Mesodermal cell (in vitro differentiated cells): Measurements from ENCODE around the gene EPB41L4A.

ENCODE experiments used
- H3K27ac ChIP-seq: 2 replicates; pipeline ENCODE4 v1.7.0; 2013; ENCODE audit warnings: mild to moderate bottlenecking, low read depth, low read length, moderate library complexity; ENCODE audit not compliant: severe bottlenecking
- H3K36me3 ChIP-seq: 2 replicates; pipeline ENCODE4 v1.7.1; 2013; ENCODE audit warnings: mild to moderate bottlenecking, low read length, moderate library complexity; ENCODE audit not compliant: control insufficient read depth, insufficient read depth
- H3K4me1 ChIP-seq: one replicate; pipeline ENCODE4 v1.7.1; 2013; ENCODE audit warnings: mild to moderate bottlenecking, low read length; ENCODE audit not compliant: insufficient read depth, control insufficient read depth, poor library complexity, severe bottlenecking
- H3K4me3 ChIP-seq: 2 replicates; pipeline ENCODE4 v1.7.0; 2013; ENCODE audit warnings: low read length, control low read depth, mild to moderate bottlenecking; ENCODE audit not compliant: insufficient read depth, poor library complexity, severe bottlenecking; ENCODE audit errors: extremely low read depth
- H3K9me3 ChIP-seq: 2 replicates; pipeline ENCODE4 v1.7.1; 2013; ENCODE audit warnings: mild to moderate bottlenecking, low read length, moderate library complexity; ENCODE audit not compliant: control insufficient read depth
- WGBS, 2 experiments: methylation state at CpG; one replicate each; pipeline ENCODE4 v1.1.5; 2013; ENCODE audit warnings: missing lambda C conversion rate in 2 of 2; ENCODE audit not compliant: insufficient coverage in 2 of 2; 5-methylcytosine and 5-hydroxymethylcytosine counted together

Gene EPB41L4A

DNA sequence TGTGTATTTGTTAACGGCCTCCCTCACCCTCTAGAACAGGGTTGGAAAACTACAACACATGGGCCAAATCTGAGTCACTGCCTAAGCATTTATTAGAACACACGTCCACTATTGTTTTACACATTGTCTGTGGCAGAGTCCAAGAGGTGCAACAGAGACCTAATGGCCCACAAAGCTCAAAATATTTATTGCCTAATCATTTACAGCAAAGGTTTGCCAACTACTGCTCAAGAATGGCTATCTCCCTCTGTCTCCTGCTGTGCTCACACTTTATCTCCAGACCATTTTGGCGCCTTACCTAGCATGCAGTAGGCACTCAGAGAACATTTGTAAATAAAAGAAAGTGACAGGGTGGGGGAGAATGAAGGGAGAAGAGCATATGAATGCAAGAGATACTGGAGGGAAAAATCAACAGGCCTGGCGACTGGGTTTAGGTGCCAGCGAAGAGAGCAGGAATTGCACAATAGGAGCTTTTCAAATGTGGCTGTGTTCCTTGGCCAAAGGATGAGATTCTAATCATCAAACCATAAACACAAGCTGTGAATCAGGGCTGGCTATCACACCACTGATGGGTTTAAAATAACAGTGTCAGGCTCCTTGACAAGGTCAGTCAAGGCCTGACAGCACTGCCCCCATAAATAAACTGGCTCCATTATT is 80.3 kb downstream of the EPB41L4A start:
- Histone ChIP-seq H3K4me1 (peaks cover 12% of the 10 kb centered on the region), H3K4me3 (no peak overlapping the region), H3K27ac (peak overlapping the region; percentile 73), H3K9me3 (no peaks in the 10 kb centered on the region), H3K36me3 (no peaks in the 10 kb centered on the region)
- WGBS, 2 experiments, result 75 to 81% methylated on average over 2 to 4 of the region's 5 CpGs

- Histone ChIP-seq H3K4me1 (peaks cover 29% of the 10 kb centered on the region), H3K4me3 (no peak overlapping the region), H3K27ac (peak overlapping the region; percentile 63), H3K9me3 (no peaks in the 10 kb centered on the region), H3K36me3 (no peaks in the 10 kb centered on the region)
- 31% methylated on average over 4 of the region's 5 CpGs for WGBS, 2 experiments
Measured at GRCh38 chr5:112333331-112333781, 85.7 kb downstream of the EPB41L4A start.

GRCh38 chr5:112331892-112332291 is 87.2 kb downstream of the EPB41L4A start:
- Histone ChIP-seq H3K4me1 (peaks cover 25% of the 10 kb centered on the region), H3K4me3 (no peak overlapping the region), H3K36me3 (no peaks in the 10 kb centered on the region), H3K27ac (peak overlapping the region; percentile 54), H3K9me3 (no peaks in the 10 kb centered on the region)
- no CpG with 5 or more reads among the region's 2 CpGs for WGBS, 2 experiments

DNA sequence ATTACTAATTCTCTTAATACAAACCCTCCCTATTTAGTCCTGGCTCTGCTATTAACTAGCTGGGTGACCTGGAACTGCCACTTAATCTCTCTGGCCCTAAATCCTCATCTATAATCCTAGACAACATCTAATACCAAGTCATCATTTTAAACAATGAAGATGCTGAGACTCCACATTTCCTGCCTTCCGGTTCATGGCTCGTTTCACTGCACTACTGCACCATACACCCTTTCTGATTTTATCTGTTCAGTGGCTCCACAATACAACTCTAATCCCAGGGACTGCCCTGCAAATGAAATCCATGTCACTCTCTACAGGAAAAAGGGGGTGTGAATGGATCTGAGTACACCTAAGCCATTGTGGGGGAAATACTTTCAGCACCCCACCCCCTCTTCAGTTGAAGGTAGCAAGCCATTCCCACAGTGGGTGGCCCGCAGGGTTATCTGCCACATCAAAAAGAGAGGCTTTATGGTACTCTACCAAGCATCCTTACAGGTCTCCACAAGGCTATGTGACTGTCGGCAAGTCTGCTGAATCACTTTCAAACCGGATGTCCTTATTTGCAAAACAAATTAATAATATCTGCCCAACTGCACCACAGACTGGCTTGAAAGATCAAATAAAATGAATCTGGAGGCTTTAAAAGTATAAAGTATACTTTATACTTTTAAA is 89.5 kb downstream of the EPB41L4A start:
- Histone ChIP-seq H3K9me3 (no peaks in the 10 kb centered on the region), H3K4me3 (no peak overlapping the region), H3K36me3 (no peaks in the 10 kb centered on the region), H3K27ac (no peak overlapping the region), H3K4me1 (peaks cover 25% of the 10 kb centered on the region)
- WGBS, 2 experiments, result 53 to 65% methylated on average over 3 of the region's 5 CpGs

- Histone ChIP-seq H3K36me3 (no peaks in the 10 kb centered on the region), H3K4me1 (no peaks in the 10 kb centered on the region), H3K4me3 (no peak overlapping the region), H3K27ac (no peak overlapping the region), H3K9me3 (no peaks in the 10 kb centered on the region)
Measured at GRCh38 chr5:112323166-112323565, 95.9 kb downstream of the EPB41L4A start.

DNA sequence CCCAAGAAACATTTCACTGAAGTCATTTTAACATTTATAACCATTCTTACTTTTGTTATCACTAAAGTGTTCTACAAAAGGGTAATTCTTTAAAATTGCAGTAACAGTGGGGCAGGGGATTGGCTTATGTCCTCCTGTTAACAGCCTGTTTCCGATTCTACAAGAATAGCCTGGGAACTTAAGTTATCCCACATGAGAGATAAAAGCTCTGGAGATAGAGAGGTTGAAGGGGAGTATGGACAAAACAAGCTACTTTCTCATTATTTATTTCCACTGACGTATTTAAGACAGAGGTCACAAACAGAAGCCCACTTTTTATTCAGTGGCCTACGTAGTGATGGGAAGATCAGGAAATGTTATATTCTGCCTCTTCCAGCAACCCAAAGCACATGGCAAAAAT is 98.7 kb downstream of the EPB41L4A start:
- Histone ChIP-seq H3K36me3 (no peaks in the 10 kb centered on the region), H3K9me3 (no peaks in the 10 kb centered on the region), H3K4me1 (no peaks in the 10 kb centered on the region), H3K27ac (no peak overlapping the region), H3K4me3 (no peak overlapping the region)
- 100% methylated on average over 1 to 2 of the region's 3 CpGs for WGBS, 2 experiments

GRCh38 chr5:112318346-112318745 is 100.7 kb downstream of the EPB41L4A start:
- no peaks in the 10 kb centered on the region for H3K4me1 ChIP-seq
- no peak overlapping the region for H3K27ac ChIP-seq
- WGBS, 2 experiments, result 82% methylated on average over 2 of the region's 2 CpGs; no CpG with 5 or more reads in 1 of the 2 experiments

DNA sequence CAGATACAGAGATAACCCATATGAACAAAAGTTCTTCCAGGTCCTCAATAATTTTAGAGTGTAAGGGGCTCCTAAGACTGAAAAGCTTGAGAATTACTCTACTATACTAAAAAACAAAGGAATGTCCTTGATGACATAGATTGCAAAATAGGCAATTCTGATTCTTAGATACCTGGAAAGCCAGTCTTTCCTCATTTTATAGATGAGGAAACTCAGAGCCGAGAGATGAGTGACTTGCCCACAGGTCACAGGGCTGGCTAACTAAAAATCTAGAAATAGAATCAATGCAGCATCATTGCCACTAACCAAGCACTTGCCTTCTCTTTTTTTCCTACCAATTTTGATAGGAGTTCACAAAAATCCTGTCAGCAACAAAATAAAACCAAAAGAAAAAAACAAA is 101.2 kb downstream of the EPB41L4A start:
- WGBS, 2 experiments, result 83 to 90% methylated on average over 1 of the region's 1 CpG
- no peaks in the 10 kb centered on the region for H3K36me3 ChIP-seq
- no peaks in the 10 kb centered on the region for H3K9me3 ChIP-seq
- no peak overlapping the region for H3K27ac ChIP-seq
- H3K4me1 ChIP-seq, result no peaks in the 10 kb centered on the region
- H3K4me3 ChIP-seq, result no peak overlapping the region

More at GRCh38 chr5:112318346-112318745, 100.7 kb downstream of the EPB41L4A start:
- no peaks in the 10 kb centered on the region for H3K36me3 ChIP-seq
- H3K4me3 ChIP-seq, result no peak overlapping the region
- no peaks in the 10 kb centered on the region for H3K9me3 ChIP-seq

DNA sequence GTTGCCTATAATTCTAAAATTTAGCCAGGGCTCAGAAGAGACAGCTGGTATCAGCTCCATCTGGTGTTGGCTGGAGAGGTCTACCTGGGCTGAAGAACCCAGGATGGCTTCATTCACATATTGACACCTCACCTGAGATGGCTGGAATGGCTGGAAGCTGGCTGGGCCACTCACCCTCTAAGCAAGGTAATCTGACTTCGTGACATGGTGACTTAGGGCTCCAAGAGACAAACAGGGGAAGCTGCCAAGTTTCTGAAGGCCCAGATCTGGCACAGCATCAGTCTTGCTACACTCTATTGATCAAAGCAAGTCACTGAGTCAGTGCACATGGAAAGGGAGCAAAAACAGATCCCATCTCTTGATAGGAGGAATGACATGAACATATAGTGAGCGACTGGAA is 102.3 kb downstream of the EPB41L4A start:
- H3K9me3 ChIP-seq, result no peaks in the 10 kb centered on the region
- H3K36me3 ChIP-seq, result no peaks in the 10 kb centered on the region
- 83 to 89% methylated on average over 1 to 2 of the region's 2 CpGs for WGBS, 2 experiments
- H3K4me1 ChIP-seq, result no peaks in the 10 kb centered on the region
- no peak overlapping the region for H3K4me3 ChIP-seq
- H3K27ac ChIP-seq, result no peak overlapping the region

- 100% methylated on average over 2 of the region's 2 CpGs; no CpG with 5 or more reads in 1 of the 2 experiments for WGBS, 2 experiments
- Histone ChIP-seq H3K4me1 (no peaks in the 10 kb centered on the region), H3K9me3 (no peaks in the 10 kb centered on the region), H3K36me3 (no peaks in the 10 kb centered on the region), H3K27ac (no peak overlapping the region), H3K4me3 (no peak overlapping the region)
Measured at GRCh38 chr5:112316006-112316405, 103.1 kb downstream of the EPB41L4A start.
